Panc1 (cell line): ENCODE data around the gene TMEM132C.

Experiments
- POLR2AphosphoS5 ChIP-seq: IDR thresholded peaks from 2 replicates; pipeline ENCODE4 v1.6.1; 2012; ENCODE audit warnings: mild to moderate bottlenecking, low read depth, low read length, moderate library complexity
- REST ChIP-seq, 2 experiments: IDR thresholded peaks; 2 replicates each; pipeline ENCODE4 v1.6.1; 2011 to 2012; ENCODE audit warnings: low read depth in 2 of 2, control low read depth in 1 of 2, low read length in 1 of 2, mild to moderate bottlenecking in 1 of 2, moderate library complexity in 1 of 2; ENCODE audit not compliant: insufficient read depth in 1 of 2
- SIN3A ChIP-seq: IDR thresholded peaks from 2 replicates; pipeline ENCODE4 v1.6.1; 2012; ENCODE audit warnings: low read depth, mild to moderate bottlenecking, low read length, moderate library complexity, borderline replicate concordance; ENCODE audit not compliant: insufficient read depth
- TF ChIP-seq, protein P1 (sequence below): fragments of 450-650 bp; IDR thresholded peaks from 2 replicates; pipeline ENCODE4 v1.5.1; 2017; ENCODE audit warnings: mild to moderate bottlenecking

DNA sequence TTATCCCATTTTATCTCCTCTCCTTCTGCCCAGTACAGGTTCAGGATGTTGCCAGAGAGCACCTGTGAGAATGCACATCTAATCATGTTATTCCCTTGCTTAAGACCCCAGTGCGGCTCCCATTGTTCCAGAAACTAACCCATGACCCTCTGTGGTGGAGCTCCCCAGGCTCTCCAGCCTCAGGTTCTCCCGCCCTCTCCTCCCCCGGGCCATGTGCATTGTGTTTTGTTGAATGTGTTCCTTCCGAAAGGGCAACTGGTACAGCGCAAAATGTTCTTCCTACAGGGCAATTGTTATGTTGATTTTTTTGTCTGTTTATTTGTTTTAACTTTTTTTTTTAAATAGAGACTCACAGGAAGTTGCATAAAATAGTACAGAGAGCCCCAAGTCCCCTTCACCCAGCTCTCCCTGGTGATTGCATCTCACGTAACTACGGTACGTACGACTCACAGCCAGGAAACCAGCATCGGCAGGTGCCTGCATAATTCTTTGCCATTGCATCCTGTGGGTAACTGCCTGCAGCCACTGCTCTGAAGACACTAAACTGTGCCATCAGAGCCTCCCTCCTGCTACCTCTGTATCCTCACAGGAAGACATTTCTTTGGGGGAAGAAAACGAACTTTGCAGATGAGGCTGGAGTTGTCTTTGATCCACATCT lies 31.2 kb downstream of the TMEM132C start:
- TF ChIP-seq, protein P1, sequence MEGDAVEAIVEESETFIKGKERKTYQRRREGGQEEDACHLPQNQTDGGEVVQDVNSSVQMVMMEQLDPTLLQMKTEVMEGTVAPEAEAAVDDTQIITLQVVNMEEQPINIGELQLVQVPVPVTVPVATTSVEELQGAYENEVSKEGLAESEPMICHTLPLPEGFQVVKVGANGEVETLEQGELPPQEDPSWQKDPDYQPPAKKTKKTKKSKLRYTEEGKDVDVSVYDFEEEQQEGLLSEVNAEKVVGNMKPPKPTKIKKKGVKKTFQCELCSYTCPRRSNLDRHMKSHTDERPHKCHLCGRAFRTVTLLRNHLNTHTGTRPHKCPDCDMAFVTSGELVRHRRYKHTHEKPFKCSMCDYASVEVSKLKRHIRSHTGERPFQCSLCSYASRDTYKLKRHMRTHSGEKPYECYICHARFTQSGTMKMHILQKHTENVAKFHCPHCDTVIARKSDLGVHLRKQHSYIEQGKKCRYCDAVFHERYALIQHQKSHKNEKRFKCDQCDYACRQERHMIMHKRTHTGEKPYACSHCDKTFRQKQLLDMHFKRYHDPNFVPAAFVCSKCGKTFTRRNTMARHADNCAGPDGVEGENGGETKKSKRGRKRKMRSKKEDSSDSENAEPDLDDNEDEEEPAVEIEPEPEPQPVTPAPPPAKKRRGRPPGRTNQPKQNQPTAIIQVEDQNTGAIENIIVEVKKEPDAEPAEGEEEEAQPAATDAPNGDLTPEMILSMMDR: no peak
- no peak for TF ChIP-seq REST (IDR thresholded peaks at IDR 0.05; ENCODE audit: insufficient read depth in 1 of 2, low read depth in 2 of 2, low read length in 1 of 2)
- no peak for TF ChIP-seq SIN3A
- TF ChIP-seq POLR2AphosphoS5: no peak
